HG03469 (cell line): ENCODE data around the gene CLEC14A.

Source experiments
- ATAC-seq: cut with Tn5 transposase; IDR thresholded peaks from one replicate; pipeline ENCODE4 v1.9.1; 2021; ENCODE audit warnings: mild to moderate bottlenecking, moderate library complexity, moderate number of reproducible peaks; ENCODE audit not compliant: unreplicated experiment

CLEC14A gene, protein sequence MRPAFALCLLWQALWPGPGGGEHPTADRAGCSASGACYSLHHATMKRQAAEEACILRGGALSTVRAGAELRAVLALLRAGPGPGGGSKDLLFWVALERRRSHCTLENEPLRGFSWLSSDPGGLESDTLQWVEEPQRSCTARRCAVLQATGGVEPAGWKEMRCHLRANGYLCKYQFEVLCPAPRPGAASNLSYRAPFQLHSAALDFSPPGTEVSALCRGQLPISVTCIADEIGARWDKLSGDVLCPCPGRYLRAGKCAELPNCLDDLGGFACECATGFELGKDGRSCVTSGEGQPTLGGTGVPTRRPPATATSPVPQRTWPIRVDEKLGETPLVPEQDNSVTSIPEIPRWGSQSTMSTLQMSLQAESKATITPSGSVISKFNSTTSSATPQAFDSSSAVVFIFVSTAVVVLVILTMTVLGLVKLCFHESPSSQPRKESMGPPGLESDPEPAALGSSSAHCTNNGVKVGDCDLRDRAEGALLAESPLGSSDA

DNA sequence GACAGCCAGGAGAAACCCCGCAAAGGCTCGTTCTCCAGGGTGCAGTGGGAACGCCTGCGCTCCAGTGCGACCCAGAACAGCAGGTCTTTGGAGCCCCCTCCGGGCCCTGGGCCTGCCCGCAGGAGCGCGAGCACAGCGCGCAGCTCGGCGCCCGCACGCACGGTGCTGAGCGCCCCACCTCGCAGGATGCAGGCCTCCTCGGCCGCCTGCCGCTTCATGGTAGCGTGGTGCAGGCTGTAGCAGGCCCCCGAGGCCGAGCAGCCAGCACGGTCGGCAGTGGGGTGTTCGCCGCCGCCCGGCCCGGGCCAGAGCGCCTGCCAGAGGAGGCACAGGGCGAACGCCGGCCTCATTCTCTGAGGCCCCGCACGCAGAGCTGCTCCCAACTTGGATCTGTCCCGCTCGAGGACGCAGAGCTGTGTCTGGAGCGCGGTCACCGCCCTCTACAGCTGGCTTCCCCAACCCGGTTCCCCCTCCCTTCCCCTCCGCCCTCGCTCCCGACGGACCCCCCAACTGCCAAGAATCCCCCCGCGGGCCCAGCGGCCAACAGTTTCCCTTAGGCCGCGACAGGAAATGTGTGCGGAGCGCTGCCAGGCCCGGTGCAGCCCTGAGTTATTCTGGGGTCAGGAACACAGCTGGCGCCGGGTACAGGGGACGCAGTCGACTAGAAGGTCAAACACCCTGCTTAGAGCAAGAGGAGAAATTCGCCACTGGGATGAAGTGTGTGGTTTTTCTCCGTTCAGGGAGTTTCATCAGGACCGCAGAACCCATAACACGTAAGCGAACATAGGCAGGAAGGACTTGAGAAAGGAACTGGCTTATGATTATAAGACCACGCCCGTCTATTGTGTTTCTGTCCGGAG is at the start of gene CLEC14A:
Gene CLEC14A, minus strand, starts transcription at position 421 of the 860 bp plus-strand sequence. Its CDS starts 71 bp downstream, at position 350.
- ATAC-seq, result no peak

DNA sequence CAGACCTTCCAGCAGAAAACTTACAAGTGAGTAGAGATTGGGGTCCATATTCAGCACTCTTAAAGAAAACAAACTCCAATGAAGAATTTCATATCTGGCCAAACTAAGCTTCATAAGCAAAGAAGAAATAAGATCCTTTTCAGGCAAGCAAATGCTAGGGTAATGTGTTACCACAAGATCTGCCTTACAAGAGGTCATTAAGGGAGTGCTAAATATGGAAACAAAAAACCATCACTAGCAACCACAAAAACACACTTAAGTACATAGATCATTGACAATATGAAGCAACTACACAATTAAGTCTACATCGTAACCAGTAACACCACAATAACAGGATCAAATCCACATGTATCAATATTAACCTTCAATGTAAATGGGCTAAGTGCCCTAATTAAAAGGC is 47.1 kb upstream of the CLEC14A start:
- no peak for ATAC-seq

DNA sequence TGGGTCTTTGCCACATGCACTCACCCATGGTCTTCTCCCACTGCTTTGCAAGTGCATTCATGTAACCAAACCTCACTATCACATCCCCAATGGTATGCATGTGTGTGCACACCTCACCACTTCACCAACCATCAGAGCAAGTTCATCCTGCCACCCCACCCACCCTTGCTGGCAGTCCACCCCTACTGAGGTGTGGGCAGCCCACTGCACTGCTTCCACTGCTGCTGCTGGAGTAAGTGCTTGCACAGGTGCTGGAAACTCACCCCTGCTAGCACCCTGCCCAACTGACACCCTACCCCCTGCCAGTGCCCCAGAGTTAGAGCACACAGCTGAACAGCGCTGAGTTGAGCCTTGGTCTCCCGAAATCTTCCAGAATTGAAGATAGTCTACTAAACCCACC is 46.1 kb upstream of the CLEC14A start:
- no peak for ATAC-seq

DNA sequence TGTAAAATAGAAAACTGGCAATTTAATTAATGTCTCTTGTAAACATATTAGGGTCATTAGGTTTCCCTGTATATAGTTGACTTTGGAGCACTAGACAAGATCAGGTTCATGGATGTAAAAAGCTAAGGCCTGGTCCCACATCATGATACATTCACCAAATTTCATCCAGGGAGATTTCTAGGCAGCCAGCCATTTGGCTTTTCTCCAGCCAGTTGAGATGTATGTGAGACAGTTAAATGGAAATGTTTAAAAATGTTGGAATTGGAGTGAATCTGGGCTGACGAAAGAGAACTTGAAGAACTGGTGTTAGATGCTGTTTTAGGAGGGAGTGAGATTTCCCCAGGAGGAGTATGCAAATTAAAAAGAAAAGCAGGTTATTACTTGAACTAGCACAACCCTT is 41.8 kb upstream of the CLEC14A start:
- ATAC-seq, result no peak

DNA sequence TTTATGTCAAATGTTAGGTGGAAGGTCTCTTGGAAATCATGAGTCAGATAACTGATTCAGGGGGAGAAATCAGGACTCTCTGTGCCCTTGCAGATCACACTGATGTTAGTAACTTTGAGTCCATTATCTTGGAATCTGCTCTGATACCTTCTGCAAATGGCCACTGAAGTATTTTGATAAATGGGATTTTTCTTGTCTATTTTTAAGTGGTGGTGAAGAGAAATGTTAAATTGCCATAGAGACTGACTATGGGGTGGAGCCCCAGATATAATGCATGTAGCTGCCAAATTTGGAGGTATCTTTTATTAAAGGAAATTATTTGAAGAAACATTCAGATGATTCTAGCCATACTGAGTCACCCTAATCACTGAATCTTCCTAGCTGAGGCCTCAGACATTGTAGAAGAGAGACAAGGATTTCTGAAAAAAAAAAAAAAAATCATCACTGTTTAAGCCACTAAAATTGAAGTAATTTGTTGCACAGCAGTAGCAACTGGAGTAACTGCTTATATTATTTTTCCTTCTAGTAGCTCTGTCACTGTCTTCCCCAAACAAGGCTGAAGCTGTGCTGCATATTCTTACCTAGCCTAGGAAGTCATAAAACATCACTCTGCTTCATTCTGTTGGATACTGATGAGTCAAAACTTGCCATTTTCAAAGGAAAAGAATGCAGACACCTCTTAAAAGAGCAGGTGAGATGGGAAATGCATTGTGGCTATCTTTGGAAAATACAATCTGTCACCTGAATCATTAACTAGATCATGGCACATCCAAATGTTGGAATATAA is 36.0 kb upstream of the CLEC14A start:
- ATAC-seq, result no peak

DNA sequence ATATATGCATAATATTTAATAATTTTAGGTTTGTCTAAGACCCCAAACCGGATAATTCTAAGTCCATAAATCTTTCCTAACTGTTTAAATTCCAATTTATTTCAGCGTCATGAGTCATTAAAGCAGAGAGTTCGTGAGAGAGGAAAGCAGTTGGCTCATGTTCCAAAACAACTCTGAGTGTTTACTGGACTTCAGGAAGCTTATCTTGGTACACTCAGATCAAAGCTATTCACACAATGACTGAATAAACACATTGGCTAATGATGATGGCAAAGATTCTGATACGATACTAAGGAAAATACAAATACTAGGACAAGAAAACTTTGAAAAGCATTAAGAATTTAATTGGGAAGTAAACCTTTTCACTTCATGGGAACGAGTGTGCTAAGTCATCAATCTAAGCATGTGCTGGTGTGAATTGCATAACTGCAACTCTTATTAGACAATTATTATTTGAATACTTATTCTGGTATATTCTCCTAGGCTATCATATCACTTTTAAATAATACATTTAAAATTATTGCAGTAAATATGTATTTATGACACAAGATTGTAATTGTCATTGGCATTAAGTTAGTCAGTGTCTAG is 34.8 kb upstream of the CLEC14A start:
- ATAC-seq, result no peak

DNA sequence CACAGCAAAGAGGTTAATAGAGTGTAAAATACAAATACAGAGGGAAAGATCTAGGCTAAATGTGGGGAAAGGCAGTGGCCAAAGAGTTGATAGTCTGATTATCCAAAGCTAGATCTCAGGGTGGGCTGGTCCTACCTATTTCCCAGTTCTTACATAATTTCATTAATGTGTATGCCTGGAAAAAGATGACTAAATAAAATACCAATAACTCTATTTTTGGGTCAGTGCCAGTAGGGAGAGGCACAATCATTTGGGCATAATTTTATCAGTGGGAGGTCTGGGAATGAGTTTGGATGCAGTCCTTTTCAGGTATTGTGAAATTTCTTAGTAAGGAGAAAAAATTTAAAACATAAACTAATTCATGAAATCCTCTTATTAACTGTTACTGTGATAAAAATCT is 30.6 kb upstream of the CLEC14A start:
- ATAC-seq, result no peak

DNA sequence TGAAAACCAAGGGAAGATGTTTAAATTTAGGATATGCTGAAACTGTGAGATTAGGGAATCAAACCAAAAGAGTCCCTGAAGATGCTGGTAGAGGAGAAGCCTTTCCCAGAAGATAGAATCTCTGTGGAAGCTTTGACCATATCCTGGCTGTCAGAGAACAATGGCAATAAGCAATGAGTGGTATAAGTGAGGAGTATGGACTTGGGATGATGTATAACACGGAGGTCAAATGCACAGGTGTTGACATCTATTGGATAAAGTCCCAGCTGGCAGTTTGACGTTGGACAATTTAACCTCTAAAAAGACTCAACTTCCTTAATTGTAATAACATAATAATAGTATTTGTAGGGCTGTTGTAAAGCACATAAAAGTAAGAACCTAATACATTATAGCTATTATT is 30.1 kb upstream of the CLEC14A start:
- ATAC-seq, result no peak

DNA sequence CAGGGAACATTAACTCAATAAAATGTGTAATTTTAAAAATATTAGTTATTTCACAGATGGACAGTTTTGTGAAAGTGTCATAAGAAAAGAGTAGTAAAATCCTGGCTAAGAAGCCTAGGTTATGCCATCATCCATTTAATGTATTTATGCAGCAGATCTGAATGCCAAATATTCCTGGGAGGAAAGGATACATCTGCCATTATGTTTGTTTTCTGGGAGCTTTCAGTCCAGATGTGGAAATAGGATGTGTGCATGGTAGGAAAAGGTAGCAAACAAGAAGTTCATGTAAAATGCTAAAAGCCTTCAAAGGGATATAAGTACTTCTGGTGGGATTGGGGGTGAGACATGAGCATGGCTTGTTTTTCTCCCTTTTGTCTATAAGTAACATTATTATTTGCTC is 27.0 kb upstream of the CLEC14A start:
- no peak for ATAC-seq

DNA sequence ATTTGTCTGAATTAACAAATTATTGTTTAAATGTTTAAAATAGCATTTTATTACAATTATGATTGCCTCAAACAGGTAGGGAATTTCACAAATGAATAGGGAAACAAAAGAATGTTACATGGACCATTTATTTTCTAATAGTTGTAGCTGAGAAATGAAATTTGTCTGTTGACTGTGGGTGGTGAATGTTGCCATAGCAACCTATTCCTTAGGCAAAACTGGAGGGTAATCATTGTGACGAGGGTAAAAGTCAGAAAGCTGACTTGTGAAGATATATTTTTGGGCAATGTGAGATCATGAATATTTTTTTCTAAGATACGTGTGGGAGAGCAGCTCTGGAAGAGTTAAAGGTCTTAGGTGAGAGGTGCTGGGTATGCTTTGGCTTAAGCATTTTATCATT is 24.2 kb upstream of the CLEC14A start:
- ATAC-seq, result no peak

DNA sequence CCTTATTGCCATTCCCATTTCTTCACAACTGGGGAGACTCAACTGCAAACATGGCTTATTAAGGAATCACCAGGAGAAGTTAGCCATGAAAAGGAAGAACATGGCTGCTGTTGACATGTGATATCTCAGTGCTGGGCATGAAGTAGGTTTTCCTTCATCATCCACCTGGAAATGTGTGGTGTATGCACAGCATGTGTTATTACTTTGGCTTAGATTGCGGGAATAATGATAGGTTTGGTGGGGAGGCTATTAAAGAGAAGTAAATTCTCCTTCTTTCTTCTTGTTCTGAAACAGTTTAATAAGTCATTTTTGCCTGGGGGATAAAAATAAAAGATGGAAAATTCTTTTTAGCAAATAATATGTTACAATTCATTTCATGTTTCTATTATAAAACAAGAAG is 23.7 kb upstream of the CLEC14A start:
- no peak for ATAC-seq

DNA sequence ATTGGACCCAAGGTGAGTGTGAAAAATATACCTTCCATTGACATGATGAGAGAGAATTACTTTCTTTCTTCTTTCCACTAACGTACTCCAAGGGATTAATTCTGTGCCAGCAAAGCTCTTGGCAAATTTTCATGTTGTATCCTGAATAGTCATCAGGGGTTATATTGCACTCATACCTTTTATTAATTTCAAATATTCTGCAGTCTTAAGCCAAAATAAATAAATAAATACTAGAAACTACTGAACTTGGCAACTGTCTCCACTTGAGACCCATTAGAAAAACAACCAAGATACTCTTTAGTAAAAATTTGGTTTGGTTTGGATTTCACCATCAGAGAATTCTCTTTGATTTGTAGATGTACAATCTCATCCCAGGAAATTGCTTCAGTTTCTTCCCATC is 22.1 kb upstream of the CLEC14A start:
- no peak for ATAC-seq

DNA sequence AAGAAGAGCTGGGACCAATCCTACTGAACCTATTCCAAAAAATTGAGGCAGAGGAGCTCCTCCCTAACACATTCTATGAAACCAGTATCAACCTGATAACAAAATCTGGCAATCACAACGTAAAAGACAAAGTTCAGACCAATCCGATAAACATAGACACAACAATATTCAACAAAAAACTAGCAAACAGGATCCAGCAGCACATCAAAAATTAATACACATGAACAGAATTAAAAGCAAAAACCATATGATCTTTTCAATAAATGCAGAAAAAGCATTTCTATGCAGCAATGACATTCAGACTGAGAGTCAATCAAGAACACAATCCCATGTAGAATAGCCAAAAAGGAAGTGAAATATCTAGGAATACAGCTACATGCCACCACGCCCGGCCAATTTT is 7.0 kb upstream of the CLEC14A start:
- ATAC-seq, result no peak

DNA sequence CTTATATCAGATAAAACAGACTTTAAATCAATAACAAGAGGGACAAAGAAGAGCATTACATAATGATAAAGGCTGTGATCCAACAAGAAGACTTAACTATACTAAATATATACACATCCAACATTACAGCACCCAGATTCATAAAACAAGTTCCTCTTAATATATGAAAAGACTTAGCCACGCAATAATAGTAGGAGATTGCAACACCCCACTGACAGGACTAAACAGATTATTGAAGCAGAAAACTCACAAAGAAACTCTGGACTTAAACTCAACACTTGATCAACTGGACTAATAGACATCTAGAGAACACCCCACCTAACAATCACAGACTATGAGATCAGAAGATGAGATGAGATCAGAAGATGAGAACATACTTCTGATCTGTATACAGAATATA is 5.7 kb upstream of the CLEC14A start:
- ATAC-seq, result no peak

DNA sequence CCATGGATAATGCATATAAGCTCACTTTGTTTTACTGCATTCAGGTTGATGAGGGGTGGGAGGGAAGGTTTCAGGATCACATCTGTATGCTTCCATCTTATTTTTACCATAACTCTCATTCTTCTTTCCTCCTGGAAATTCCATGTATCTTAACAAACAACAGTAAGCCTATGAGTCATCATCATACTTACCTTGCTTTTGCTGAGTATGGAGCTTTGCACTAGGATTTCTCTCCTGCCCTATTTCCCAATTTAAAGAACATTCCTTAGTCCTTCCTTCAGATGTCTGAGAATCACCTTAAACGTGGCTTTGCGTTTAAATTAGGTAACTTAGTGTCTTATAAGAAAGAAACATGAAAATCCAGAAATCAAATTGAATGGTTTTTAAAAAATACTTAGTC is 1.6 kb upstream of the CLEC14A start:
- ATAC-seq, result no peak

DNA sequence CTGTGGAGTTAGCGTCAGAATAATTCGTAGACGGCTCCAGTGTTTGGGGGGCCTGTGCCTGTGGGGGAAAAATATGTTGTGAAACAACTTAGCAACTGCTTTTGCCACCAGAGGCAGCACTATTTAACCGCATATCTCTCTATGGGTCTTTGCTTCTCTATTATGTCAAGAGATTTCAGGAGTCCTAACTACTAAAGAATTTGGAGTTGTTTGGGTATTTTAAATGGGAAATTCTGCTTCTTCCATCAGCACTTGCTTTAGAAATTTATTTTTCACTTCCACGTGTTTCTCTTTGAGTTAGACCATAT is 594 bp upstream of the CLEC14A start:
- ATAC-seq, result no peak

DNA sequence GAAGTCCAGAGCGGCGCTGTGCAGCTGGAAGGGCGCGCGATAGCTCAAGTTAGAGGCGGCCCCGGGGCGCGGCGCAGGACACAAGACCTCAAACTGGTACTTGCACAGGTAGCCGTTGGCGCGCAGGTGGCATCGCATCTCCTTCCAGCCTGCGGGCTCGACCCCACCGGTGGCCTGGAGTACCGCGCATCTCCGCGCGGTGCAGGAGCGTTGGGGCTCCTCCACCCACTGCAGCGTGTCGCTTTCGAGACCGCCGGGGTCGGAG is 553 bp downstream of the CLEC14A start:
- ATAC-seq, result no peak

DNA sequence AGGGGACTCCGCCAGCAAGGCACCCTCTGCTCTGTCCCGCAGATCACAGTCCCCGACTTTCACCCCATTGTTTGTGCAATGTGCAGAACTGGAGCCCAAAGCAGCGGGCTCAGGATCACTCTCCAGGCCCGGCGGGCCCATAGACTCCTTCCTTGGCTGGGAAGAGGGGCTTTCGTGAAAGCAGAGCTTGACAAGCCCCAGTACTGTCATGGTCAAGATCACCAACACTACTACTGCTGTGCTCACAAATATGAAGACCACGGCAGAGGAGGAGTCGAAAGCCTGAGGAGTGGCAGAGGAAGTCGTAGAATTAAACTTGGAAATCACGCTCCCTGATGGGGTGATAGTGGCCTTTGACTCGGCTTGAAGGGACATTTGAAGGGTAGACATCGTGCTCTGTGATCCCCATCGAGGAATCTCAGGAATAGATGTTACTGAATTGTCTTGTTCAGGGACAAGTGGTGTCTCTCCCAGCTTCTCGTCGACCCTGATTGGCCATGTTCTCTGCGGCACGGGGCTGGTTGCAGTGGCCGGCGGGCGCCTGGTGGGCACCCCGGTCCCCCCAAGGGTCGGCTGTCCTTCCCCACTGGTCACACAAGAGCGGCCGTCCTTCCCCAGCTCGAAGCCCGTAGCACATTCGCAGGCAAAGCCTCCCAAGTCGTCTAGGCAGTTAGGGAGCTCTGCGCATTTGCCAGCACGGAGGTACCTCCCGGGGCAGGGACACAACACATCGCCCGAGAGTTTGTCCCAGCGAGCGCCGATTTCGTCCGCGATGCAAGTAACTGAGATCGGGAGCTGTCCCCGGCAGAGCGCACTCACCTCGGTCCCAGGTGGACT is 1.1 kb downstream of the CLEC14A start:
- ATAC-seq, result no peak

DNA sequence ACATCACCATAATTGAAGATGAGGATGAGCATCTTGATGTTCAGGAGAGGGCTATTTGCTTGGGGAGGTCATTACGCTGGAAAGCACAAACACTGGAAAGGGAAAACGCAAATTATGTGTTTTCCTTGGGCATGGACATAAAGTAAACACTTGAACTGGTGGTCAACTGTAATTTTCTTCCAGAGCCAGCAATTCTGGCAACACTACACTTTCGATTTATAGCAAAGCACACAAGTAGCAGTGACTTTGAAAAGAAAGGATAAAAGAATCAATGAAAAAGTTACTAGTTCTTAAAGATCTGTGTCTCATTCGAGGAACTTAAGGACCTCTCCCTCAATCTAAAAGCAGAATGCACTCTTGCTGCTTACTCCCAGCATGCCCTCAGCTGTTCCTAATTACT is 2.2 kb downstream of the CLEC14A start:
- no peak for ATAC-seq

DNA sequence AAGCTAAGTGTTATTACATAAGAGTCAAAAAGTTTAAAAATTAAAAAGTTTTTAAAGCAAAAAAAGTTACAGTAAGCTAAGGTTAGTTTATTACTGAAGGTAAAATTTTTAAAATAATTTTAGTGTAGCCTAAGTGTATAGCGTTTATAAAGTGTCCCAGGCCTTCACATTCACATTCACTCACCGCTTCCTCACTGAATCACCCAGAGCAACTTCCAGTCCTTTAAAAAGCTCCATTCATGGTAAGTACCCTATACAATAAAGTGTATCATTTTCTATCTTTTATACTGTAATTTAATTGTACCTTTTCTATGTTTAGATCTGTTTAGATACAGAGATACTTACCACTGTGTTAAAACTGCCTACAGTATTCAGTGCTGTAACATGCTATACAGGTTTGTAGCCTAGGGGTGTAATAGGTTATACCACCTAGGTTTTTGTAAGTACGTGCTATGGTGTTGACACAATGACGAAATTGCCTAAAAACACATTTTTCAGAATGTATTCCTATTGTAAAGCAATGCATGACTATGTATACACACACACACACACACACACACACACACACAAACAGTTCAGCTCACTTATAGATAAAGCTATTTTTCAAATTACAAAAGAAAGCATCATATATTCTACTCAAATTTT is 3.7 kb downstream of the CLEC14A start:
- ATAC-seq, result no peak
